SK-N-SH treated with all-trans-retinoic acid at 6 μM for 48 hours (cell line): Measurements from ENCODE around the gene ADO.
"Not testable (repeated sequence)": the region's sequence is repeated elsewhere in the genome, so short reads cannot be mapped to it uniquely, and the experiment has no call there.

Experiments used
- ATAC-seq: fragments of 200-7000 bp; cut with Tn5 transposase; 3 replicates; pipeline ENCODE4 v1.9.1; 2020; ENCODE audit warnings: mild to moderate bottlenecking, moderate library complexity
- ARNTL ChIP-seq: fragments of 450-650 bp; formaldehyde crosslinking; IDR thresholded peaks from 2 replicates; pipeline ENCODE4 v1.5.0; 2020; ENCODE audit warnings: low read depth, mild to moderate bottlenecking, moderate library complexity, borderline replicate concordance
- BACH2 ChIP-seq: fragments of 250-450 bp; sonication (Bioruptor Pico); IDR thresholded peaks from 2 replicates; pipeline ENCODE4 v1.9.0; 2021; ENCODE audit warnings: mild to moderate bottlenecking, borderline replicate concordance
- ESRRG ChIP-seq: fragments of 250-450 bp; sonication (Bioruptor Pico); IDR thresholded peaks from 2 replicates; pipeline ENCODE4 v1.6.1; 2021; ENCODE audit warnings: mild to moderate bottlenecking
- GLIS3 ChIP-seq: fragments of 250-450 bp; sonication (Bioruptor Pico); IDR thresholded peaks from 2 replicates; pipeline ENCODE4 v1.5.0; 2020; ENCODE audit warnings: mild to moderate bottlenecking, moderate library complexity
- ISL1 ChIP-seq: fragments of 250-450 bp; sonication (Bioruptor Pico); IDR thresholded peaks from 2 replicates; pipeline ENCODE4 v2.1.2; 2022; ENCODE audit warnings: mild to moderate bottlenecking, moderate library complexity
- OSR1 ChIP-seq: fragments of 250-450 bp; sonication (Bioruptor Pico); IDR thresholded peaks from 2 replicates; pipeline ENCODE4 v1.8.0; 2022; ENCODE audit warnings: moderate library complexity, mild to moderate bottlenecking, inconsistent platforms
- RARB ChIP-seq: fragments of 250-450 bp; sonication (Bioruptor Pico); IDR thresholded peaks from 2 replicates; pipeline ENCODE4 v1.8.0; 2021; ENCODE audit warnings: mild to moderate bottlenecking, moderate library complexity
- SNAI2 ChIP-seq: fragments of 250-450 bp; sonication (Bioruptor Pico); IDR thresholded peaks from 2 replicates; pipeline ENCODE4 v1.5.0; 2020; ENCODE audit warnings: mild to moderate bottlenecking, moderate library complexity
- TCF4 ChIP-seq: fragments of 250-450 bp; sonication (Bioruptor Pico); IDR thresholded peaks from 2 replicates; pipeline ENCODE4 v1.8.0; 2021; ENCODE audit warnings: mild to moderate bottlenecking, moderate library complexity, borderline replicate concordance
- ZC3H10 ChIP-seq: fragments of 250-450 bp; sonication (Bioruptor Pico); IDR thresholded peaks from 2 replicates; pipeline ENCODE4 v1.5.1; 2021; ENCODE audit warnings: mild to moderate bottlenecking, moderate library complexity
- ZFP30 ChIP-seq: fragments of 450-650 bp; formaldehyde crosslinking; IDR thresholded peaks from 2 replicates; pipeline ENCODE4 v1.5.0; 2022; ENCODE audit warnings: mild to moderate bottlenecking, moderate library complexity
- ZNF565 ChIP-seq: fragments of 450-650 bp; formaldehyde crosslinking; conservative IDR thresholded peaks from 2 replicates; pipeline ENCODE4 v1.5.0; 2020; ENCODE audit warnings: low read depth, mild to moderate bottlenecking, moderate library complexity
- ZNF70 ChIP-seq: fragments of 450-650 bp; formaldehyde crosslinking; IDR thresholded peaks from 2 replicates; pipeline ENCODE4 v1.5.0; 2020; ENCODE audit warnings: mild to moderate bottlenecking, moderate library complexity
- ZNF8 ChIP-seq: fragments of 450-650 bp; formaldehyde crosslinking; IDR thresholded peaks from 2 replicates; pipeline ENCODE4 v1.5.0; 2020; ENCODE audit warnings: mild to moderate bottlenecking, moderate library complexity
- TF ChIP-seq, protein P1 (sequence below): fragments of 250-450 bp; sonication (Bioruptor Pico); IDR thresholded peaks from 2 replicates; pipeline ENCODE4 v1.5.0; 2020; ENCODE audit warnings: mild to moderate bottlenecking, moderate library complexity
- TF ChIP-seq, protein P2 (sequence below): fragments of 250-450 bp; sonication (Bioruptor Pico); IDR thresholded peaks from 2 replicates; pipeline ENCODE4 v1.8.0; 2021; ENCODE audit warnings: low read depth, mild to moderate bottlenecking, moderate library complexity, borderline replicate concordance
- TF ChIP-seq, protein P3 (sequence below): fragments of 250-450 bp; sonication (Bioruptor Pico); IDR thresholded peaks from 2 replicates; pipeline ENCODE4 v1.8.0; 2020; ENCODE audit warnings: mild to moderate bottlenecking, moderate library complexity, borderline replicate concordance
- TF ChIP-seq, protein P4 (sequence below): fragments of 250-450 bp; sonication (Bioruptor Pico); IDR thresholded peaks from 2 replicates; pipeline ENCODE4 v1.5.1; 2021; ENCODE audit warnings: mild to moderate bottlenecking, moderate library complexity

ADO gene

DNA sequence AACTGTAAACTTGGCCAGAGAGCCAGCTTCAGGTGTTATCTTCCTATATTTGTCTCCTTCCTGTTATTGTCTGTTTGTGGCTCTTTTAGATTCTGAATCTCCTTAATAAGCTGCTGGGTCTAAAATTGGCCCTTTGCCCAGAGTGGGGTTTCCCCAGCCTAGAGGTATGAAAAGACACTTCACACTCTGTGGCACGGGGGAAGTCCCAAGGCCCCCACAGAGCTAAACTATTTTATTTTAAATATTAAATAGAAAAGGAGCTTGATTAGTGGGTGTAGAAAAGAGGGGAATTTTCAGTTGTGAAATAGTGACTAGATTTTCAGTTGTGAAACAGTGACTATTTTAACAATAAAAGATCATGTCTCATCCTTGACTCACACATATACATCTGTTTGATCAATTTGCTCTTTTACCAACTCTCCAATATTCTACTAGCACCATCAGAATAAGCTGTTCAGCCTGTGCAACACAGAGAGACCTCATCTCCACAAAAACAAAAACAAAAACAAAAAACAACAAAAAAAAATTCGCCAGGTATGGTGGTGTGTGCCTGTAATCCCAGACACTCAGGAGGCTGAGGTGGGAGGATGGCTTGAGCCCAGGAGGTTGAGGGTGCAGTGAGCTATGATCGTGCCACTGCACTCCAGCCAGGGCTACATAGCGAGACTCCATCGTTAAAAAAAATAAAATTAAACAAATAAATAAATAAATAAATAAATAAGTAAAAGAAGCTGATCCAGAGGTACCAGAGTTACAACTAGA lies 24.9 kb upstream of the ADO start:
- no peak for TF ChIP-seq ESRRG
- TF ChIP-seq GLIS3 (CRISPR knock-in tag) = no peak
- no peak for ATAC-seq

DNA sequence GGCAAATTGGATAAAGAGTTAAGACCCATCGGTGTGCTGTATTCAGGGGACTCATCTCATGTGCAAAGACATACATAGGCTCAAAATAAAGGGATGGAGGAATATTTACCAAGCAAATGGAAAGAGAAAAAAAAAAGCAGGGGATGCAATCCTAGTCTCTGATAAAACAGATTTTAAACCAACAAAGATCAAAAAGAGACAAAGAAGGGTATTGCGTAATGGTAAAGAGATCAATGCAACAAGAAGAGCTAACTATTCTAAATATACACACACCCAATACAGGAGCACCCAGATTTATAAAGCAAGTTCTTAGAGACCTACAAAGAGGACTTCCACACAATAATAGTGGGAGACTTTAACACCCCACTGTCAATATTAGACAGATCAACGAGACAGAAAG lies 20.0 kb upstream of the ADO start:
- ATAC-seq = not testable (repeated sequence)

DNA sequence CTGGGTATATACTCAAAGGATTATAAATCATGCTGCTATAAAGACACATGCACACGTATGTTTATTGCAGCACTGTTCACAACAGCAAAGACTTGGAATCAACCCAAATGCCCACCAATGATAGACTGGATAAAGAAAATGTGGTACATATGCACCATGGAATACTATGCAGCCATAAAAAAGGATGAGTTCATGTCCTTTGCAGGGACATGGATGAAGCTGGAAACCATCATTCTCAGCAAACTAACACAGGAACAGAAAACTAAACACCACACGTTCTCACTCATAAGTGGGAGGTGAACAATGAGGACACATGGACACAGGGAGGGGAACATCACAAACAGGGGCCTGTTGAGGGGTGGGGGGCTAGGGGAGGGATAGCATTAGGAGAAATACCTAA lies 16.2 kb upstream of the ADO start:
- ATAC-seq = not testable (repeated sequence)

DNA sequence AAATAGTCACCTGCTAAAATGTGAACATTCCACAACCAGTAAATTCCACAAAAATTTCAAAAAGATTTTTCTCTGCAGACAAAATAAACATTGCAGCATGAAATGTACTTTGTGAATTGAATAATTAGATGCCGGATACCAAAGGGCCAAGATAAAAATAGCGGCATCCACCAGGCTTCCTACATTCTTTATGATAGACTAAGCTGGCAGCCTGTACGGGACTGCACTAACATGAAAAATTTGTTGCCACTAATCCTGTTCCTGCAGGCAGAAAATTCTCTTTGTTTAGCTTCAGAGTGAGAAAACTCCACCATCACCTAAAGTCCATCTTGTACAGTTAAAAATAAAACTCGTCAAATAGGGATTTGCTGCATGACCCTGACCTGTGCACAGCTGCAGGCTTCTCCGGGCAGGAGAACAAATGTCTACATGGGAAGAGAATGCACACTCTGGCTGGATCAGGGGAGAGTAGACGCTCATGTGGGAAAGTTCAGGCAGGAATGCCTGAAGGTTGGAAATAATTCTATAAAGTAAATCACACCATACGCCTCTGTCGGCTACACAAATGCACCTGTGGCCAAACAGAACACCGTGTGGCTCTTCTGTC lies 15.6 kb upstream of the ADO start:
- TF ChIP-seq ZNF565 (CRISPR knock-in tag) = no peak
- TF ChIP-seq OSR1 = no peak
- no peak for TF ChIP-seq ISL1 (CRISPR knock-in tag)
- TF ChIP-seq, protein P1, sequence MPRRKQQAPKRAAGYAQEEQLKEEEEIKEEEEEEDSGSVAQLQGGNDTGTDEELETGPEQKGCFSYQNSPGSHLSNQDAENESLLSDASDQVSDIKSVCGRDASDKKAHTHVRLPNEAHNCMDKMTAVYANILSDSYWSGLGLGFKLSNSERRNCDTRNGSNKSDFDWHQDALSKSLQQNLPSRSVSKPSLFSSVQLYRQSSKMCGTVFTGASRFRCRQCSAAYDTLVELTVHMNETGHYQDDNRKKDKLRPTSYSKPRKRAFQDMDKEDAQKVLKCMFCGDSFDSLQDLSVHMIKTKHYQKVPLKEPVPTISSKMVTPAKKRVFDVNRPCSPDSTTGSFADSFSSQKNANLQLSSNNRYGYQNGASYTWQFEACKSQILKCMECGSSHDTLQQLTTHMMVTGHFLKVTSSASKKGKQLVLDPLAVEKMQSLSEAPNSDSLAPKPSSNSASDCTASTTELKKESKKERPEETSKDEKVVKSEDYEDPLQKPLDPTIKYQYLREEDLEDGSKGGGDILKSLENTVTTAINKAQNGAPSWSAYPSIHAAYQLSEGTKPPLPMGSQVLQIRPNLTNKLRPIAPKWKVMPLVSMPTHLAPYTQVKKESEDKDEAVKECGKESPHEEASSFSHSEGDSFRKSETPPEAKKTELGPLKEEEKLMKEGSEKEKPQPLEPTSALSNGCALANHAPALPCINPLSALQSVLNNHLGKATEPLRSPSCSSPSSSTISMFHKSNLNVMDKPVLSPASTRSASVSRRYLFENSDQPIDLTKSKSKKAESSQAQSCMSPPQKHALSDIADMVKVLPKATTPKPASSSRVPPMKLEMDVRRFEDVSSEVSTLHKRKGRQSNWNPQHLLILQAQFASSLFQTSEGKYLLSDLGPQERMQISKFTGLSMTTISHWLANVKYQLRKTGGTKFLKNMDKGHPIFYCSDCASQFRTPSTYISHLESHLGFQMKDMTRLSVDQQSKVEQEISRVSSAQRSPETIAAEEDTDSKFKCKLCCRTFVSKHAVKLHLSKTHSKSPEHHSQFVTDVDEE (CRISPR knock-in tag) = no peak
- no peak for TF ChIP-seq TCF4
- no peak for TF ChIP-seq ZC3H10 (CRISPR knock-in tag)
- TF ChIP-seq, protein P2, sequence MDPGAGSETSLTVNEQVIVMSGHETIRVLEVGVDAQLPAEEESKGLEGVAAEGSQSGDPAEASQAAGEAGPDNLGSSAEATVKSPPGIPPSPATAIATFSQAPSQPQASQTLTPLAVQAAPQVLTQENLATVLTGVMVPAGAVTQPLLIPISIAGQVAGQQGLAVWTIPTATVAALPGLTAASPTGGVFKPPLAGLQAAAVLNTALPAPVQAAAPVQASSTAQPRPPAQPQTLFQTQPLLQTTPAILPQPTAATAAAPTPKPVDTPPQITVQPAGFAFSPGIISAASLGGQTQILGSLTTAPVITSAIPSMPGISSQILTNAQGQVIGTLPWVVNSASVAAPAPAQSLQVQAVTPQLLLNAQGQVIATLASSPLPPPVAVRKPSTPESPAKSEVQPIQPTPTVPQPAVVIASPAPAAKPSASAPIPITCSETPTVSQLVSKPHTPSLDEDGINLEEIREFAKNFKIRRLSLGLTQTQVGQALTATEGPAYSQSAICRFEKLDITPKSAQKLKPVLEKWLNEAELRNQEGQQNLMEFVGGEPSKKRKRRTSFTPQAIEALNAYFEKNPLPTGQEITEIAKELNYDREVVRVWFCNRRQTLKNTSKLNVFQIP (CRISPR knock-in tag) = no peak
- TF ChIP-seq, all 23 proteins: peak for 0
- no peak for ATAC-seq

DNA sequence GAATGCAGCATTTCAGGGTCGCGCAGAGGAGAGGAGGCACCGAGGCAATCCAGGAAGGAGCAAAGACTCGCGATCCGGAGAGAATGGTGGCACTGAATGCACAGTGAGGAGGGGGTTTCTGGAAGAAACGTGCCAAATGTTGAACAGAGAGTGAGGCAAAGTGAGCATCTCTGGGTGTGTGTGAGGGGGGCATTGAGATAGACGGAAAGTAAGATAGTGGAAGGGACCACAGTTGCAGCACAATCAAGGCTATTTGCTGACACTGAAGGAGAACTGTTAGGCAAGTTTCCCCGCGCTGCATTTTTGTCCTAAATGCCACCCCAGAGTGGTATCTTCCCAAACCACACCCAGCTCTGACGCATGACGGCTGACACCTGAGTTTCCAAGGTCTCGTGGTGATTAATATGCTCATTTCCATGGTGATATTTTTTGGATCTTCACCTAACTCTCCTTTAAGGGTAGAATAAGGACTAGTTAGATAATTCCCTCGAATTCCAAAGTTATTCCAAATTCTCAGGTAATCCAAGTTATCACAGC lies 14.4 kb upstream of the ADO start:
- no peak for ATAC-seq
- no peak for TF ChIP-seq ISL1 (CRISPR knock-in tag)
- TF ChIP-seq ARNTL (CRISPR knock-in tag) = no peak
- TF ChIP-seq ESRRG = no peak
- TF ChIP-seq ZFP30 (CRISPR knock-in tag) = no peak
- no peak for TF ChIP-seq GLIS3 (CRISPR knock-in tag)
- TF ChIP-seq BACH2 = no peak
- TF ChIP-seq, protein P3, sequence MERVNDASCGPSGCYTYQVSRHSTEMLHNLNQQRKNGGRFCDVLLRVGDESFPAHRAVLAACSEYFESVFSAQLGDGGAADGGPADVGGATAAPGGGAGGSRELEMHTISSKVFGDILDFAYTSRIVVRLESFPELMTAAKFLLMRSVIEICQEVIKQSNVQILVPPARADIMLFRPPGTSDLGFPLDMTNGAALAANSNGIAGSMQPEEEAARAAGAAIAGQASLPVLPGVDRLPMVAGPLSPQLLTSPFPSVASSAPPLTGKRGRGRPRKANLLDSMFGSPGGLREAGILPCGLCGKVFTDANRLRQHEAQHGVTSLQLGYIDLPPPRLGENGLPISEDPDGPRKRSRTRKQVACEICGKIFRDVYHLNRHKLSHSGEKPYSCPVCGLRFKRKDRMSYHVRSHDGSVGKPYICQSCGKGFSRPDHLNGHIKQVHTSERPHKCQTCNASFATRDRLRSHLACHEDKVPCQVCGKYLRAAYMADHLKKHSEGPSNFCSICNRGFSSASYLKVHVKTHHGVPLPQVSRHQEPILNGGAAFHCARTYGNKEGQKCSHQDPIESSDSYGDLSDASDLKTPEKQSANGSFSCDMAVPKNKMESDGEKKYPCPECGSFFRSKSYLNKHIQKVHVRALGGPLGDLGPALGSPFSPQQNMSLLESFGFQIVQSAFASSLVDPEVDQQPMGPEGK = no peak
- TF ChIP-seq, protein P4, sequence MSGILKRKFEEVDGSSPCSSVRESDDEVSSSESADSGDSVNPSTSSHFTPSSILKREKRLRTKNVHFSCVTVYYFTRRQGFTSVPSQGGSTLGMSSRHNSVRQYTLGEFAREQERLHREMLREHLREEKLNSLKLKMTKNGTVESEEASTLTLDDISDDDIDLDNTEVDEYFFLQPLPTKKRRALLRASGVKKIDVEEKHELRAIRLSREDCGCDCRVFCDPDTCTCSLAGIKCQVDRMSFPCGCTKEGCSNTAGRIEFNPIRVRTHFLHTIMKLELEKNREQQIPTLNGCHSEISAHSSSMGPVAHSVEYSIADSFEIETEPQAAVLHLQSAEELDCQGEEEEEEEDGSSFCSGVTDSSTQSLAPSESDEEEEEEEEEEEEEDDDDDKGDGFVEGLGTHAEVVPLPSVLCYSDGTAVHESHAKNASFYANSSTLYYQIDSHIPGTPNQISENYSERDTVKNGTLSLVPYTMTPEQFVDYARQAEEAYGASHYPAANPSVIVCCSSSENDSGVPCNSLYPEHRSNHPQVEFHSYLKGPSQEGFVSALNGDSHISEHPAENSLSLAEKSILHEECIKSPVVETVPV (CRISPR knock-in tag) = no peak
- no peak for TF ChIP-seq RARB (CRISPR knock-in tag)
- no peak for TF ChIP-seq SNAI2
- TF ChIP-seq OSR1 = no peak
- TF ChIP-seq, protein P2 (CRISPR knock-in tag) = no peak
- no peak for TF ChIP-seq ZNF565 (CRISPR knock-in tag)
- no peak for TF ChIP-seq ZC3H10 (CRISPR knock-in tag)
- TF ChIP-seq ZNF70 = no peak
- TF ChIP-seq, protein P1 (CRISPR knock-in tag) = no peak
- no peak for TF ChIP-seq ZNF8 (CRISPR knock-in tag)
- TF ChIP-seq TCF4 = no peak
